ENCODE data around the gene SEPTIN8.

GRCh38 chr5:132812123-132812765 lies 35.2 kb upstream of the SEPTIN8 start:
- TF ChIP-seq CTCF (IDR thresholded peaks at IDR 0.05) (no peak), POLR2A (IDR thresholded peaks at IDR 0.05) (no peak), EP300 (IDR thresholded peaks at IDR 0.05) (no peak)

All from ovary (tissue), 3 donors.